NCI-H2196 treated with DMSO at 0.1 percent for 48 hours (cell line): Measurements from ENCODE around the gene UBE2R2.
"Not testable (repeated sequence)": the region's sequence is repeated elsewhere in the genome, so short reads cannot be mapped to it uniquely, and the experiment has no call there.

Experiments used
- DNase-seq: peaks from one replicate; lab custom pipeline; 2025; ENCODE audit not compliant: unreplicated experiment; lab: John Stamatoyannopoulos, UW

Gene UBE2R2

DNA sequence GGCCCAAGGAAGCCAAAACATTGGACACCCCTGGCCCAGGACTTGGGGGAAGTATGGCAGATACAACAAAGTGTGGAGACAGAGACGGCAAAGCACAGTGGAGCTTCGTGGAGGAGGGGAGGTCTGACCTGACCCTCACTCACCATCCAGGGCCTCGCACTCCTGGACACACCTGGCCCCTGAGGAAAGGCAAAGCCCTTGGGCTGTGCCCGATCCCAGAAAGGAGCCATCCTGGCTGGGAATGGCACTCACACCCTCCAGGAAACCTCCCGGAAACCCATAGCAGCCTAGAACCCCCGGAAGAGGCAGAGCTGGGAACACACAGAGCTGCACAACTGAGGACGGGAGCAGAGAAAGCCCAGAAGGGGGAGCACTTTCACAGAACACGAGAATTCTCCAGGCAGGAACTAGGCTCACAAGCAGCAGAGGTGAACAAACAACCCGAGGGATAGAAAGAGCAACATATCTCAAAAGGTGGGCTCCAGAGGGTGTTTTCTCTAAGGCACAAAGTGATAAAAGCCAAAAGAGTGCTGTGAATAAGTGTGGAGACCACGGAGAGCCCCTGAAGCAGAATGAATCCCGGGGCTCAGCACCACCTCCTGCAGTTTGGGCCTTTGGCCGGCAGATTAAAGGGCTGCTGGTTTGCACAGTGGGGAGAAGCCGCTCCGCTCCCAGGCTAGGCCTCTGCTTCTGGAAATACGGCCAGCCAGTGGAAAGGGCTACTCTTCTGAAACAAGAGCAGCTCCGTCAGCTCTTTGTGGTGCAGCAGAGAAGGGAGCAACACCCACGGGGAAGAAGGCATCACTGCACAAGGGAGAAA, 108.2 kb downstream of the UBE2R2 start:
- no peak for DNase-seq

DNA sequence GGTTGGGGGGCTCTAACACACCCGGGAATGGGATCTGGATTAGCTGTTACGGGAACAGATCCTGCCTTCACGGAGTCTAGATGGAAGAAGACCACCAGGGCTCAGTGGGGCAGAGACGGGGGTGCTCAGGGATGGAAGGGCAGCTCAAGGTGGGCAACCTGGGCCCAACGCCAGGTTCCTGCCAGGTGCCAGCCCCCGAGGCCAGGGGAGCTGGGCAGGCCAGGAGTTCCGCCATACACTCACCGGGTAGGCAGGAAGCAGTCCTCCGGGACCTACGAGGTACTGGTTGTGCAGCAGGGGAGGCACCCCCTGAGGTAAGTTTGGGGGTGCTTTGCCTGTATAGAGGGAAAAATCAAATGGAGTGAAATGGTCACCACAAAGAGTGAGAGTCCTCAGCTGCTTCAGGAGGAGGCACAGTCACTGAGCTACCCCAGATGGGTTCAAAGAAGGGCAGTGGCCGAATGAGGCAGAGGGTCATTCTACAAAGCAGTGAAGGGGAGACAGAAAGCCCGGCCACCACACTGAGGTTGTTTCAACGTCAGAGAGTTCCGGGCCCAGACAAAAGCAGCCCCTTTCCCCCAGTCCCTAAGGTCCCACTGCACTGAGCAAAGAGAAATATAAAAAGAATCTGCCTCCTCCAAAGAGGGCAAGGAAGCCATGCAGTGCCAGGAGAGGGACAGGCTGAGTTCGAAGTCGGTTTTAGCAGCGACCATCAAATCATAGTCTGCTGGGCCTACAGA, 110.0 kb downstream of the UBE2R2 start:
- no peak for DNase-seq

DNA sequence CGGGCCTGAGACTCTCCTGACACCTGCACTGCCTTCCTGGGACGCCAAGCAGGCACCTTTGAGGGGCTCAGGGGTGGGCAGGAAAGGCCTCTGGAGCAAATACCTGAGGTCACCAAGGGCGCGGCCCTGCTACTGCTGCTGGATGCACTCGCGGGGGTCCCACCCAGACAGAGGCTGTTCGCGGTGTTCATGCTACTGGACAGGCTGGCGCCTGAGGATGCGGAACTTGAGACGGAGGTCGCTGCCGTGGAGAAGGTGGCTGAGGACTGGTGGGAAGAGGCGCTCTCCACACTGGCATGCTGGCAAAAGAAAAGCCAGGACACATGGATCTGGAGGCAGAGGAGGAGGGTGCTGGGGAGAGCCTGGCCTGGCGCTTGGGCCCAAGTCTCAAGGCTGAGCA, 110.7 kb downstream of the UBE2R2 start:
- DNase-seq = no peak

DNA sequence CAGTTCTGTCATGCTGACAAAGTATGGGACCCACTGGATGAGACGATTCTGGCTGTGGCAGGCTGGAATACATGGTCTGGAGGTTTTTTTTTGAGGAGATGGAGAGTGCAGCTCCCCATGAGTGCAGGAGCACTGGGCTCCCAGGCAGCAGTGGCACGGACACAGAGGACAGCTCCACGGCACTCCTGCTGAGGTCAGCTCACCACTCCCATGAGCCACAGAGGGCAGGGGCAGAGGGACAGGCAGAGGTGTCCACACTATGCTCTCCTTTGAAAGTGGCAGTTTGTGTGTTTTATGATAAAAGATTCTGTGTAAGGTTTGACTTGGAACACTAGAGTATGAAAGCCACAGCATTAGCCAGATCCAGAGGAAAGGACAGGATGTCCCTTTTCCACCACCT, 114.4 kb downstream of the UBE2R2 start:
- no peak for DNase-seq

DNA sequence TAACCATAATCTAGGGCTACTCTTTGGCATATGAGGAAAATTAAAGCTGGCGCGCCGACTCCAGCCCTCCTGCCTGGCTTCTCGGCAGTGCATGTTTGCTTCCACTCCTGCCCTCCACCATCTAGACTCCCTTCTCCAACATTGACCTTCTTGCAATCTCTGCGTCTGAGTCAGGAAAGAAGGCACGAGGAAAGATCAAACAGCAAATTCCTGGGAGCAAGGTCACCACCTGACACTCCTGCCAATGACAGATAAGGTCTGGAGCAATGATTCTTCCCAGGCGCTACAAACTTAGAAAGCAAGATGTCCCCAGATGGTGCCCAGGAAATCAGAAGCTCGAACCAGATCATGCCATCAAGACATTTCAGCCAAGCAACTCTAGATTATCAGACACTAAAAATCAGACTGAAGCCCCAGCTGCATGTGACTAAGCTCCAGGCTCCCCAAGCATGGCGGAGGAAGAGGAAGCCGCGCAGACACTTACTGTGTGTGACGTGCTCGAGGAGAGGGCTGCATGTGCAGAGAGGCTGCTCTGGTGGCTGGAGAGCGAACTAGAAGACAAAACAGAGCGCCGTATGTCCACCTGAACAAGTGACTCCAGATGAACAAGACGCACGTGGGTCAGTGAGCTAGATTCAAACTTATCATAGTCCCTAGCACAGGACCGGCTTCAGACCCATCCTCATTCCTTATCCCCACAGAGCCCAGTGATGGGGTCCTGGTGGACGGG, 115.3 kb downstream of the UBE2R2 start:
- no peak for DNase-seq

DNA sequence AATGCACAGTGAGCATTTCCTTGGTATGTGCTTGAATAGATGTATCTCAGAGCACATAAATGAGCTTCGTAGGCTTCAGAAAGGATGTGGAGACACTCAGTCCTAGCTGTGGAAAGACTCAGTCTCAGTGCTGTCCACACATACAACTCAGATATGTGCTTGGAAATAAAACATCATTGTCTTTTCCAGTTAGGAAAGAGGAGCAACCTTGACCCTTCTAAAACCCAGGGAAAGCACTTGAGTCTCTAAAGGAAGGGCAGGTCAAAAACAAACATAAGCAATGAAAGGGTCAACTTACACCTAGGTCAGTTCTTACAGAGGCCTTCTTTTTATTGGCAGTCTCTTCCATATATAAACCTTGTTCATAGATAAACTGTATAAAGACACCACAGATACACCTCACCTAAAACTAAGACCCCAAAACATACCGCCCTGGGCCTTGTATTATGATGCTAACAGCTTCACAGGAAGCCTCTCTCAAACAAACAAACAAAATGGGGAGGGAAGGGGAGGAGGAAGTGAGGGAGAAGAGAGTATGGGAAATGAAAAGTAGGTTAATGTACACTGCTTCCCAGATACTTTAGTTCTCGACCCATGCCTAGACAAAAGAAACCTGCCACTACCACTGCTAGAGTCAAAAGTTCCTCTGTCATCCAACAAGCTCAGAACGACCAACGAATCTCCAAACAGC, 117.4 kb downstream of the UBE2R2 start:
- DNase-seq = no peak

DNA sequence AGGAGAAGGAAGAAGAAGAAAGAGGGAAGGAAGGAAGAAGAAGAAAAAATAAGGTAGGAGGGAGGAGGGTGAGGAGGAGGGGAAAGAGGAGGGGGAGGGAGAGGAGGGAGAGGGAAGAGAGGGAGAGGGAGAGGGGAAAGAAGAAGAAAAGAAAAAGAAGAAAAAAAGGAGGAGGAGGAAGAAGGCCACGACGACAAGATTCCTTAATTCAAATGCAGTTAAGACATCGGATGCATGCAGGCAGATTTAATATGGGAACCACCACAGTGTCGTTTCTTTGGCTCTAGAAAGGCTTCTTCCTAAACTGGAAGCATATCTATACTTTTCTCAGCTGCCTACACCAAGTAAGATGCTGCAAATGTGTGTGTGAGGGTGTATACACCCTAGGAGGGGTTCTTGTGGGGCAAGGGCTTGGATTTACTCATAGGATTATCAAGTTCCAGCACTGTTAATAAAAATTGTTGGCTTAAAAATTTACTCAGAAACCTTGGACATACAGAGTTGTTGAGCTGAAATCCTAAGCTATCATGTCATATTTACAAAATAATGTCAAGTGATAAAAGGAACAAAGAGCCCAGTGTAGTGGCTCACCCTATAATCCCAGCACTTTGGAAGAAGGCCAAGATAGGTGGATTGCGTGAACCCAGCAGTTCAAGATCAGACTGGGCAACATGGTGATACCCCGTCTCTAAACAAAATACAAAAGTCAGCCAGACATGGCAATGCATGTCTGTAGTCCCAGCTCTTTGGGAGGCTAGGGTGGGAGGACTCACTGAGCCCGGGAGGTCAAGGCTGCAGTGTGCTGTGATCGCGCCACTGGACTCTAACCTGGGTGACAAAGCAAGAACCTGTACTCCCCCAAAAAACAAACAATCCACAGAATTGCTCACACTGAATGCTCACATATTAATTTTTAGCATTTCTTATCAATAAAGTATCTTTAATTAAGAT, 123.2 kb downstream of the UBE2R2 start:
- peak; percentile 28 for DNase-seq

DNA sequence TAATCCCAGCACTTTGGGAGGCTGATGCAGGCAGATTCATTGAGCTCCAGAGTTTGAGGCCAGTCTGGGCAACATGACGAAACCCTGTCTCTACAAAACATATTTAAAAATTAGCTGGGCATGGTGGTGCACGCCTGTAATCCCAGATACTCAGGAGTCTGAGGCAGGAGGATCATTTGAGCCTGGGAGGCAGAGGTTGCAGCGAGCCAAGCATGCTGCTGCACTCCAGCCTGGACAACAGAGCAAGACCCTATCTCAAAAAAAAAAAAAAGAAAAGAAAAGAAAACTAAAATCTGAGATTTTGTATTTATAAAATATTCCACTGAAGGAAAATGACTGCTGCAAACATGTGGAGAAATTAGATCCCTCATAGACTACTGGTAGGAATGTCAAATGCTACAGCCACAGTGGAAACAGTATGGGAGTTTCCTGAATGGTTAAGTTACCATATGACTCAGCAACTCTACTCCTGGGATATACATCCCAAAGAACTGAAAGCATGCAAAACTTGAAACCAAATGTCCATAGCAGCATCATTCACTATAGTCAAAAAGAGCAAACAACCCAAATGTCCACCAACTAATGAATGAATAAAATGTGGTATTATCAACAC, 125.6 kb downstream of the UBE2R2 start:
- no peak for DNase-seq

DNA sequence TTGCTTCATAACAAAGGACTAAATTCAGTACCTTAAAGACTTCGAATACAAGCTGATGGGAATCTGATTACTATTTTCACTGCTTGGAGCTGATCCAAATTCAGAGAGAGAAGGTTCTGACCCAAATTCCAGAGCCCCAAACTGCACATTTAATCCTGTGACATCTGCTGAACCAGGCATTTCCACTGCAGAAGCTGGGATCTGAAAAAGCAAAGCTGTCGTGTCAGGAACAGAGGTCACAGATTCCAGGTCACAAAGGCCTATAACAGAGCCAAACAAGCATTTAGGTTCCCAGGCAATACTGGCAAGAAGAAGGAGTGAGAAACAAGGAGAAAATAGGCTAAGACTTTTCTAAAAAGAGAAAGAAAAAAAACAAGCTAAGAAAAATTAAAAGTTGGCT, 126.4 kb downstream of the UBE2R2 start:
- DNase-seq = no peak

DNA sequence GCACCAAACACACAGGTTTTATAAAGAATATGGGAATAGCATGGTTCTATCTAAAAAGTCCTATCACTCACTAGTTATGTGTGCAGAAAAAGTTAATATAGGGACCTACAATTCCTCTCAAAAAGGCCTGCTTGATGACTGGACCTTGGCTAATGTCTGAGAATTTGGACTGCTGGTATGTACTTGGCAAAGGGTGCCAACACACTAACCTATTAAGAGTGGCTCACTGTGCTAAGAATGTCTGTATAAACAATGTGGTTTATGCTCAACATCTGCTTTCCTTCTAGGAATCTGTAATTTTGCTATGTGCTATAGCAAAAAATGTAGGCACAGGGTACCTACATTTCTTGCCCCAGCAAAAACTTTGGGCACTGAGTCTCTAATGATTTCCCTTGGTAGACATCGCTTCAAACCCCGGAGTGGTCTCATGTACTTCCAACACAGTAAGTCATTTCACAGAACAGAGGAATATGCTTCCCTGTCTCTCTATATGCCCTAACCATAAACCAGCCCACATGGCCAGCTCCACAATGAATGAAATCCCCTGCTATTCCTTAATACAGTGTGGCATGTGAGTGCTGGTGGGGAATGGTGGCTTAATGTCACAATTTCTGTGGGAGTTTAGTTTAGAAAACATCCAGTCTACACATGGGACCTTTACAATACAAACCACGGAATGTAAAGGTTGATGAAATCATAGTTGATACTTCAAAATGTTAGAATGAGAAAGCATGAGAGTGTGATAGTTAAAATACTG, 130.0 kb downstream of the UBE2R2 start:
- no peak for DNase-seq

DNA sequence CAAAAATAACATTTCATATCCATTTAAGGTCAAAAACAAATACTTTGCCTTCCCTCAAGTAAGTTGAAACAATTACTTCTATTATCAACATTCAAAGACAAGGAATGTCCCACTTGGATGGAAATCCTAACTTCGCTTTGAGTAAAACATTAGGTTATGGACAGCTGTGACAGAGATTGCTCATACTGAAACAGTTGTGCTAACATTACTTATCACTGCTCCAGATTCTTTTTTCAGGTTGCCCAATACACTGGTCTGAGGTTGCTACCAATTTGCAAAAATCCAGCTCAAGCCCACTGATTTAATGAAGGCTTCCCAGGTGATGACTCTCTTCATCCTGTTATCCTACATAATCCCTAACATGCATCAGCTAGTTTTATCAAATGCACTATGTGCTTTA, 133.4 kb downstream of the UBE2R2 start:
- DNase-seq = no peak

DNA sequence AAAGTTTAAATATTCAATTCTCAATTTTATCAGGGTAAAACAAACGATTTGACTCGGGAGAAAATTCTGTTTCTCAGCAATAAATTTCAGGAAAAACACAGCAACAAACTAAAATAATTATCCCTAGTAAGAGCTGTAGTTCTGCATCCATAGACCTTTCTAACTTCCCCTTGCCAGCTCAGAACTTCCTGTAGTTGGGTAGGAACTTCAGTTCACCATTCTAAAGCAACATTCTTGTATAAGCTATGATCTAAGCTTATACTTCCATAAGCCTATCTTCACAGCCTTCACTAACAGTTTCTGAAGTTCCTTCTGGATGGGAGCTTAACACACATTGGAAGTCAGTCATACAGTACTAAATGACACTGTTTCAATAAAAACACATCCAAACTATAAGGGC, 135.1 kb downstream of the UBE2R2 start:
- no peak for DNase-seq

DNA sequence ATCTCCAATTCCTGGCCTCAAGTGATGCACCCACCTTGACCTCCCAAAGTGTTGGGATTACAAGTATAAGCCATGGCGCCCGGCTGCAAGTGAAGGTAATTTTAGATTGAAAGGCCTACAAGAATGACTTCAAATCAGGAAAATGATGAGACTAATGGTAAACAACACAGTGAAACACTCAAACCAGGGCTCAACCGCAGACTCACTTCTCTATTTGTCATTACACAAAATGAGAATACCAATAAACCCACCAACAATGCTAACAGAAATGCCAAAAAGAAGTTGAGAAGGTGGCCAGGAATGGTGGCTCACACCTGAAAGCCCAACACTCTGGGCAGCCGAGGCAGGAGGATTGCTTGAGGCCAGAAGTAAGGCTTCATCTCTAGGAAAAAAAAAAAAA, 139.6 kb downstream of the UBE2R2 start:
- DNase-seq = no peak

DNA sequence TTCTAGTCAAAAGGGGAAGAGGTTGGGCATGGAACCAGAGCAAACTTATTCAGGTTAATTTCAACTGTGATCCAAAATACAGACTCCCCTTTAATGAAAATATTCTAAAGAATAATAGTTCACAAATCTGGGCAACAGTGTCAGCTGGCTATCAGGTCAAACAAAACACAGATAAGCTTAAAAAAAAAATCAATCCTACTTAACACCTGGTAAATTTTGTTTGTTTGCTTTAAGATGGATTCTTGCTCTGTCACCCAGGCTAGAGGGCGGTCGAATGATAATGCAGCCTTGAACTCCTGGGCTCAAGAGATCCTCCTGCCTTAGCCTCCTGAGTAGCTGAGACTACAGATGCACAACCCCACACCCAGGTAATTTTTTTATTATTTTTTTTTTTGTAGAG, 142.8 kb downstream of the UBE2R2 start:
- no peak for DNase-seq

DNA sequence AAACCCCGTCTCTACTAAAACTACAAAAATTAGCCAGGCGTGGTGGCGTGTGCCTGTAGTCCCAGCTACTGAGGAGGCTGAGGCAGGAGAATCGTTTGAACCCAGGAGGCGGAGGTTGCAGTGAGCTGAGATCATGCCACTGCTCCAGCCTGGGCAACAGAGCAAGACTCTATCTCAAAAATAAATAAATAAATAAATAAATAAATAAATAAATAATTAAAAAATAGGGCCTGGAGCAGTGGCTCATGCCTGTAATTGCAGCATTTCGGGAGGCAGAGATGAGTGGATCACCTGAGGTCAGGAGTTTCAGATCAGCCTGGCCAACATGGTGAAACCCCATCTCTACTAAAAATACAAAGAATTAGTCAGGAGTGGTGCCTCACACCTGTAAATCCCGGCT, 145.5 kb downstream of the UBE2R2 start:
- not testable (repeated sequence) for DNase-seq

DNA sequence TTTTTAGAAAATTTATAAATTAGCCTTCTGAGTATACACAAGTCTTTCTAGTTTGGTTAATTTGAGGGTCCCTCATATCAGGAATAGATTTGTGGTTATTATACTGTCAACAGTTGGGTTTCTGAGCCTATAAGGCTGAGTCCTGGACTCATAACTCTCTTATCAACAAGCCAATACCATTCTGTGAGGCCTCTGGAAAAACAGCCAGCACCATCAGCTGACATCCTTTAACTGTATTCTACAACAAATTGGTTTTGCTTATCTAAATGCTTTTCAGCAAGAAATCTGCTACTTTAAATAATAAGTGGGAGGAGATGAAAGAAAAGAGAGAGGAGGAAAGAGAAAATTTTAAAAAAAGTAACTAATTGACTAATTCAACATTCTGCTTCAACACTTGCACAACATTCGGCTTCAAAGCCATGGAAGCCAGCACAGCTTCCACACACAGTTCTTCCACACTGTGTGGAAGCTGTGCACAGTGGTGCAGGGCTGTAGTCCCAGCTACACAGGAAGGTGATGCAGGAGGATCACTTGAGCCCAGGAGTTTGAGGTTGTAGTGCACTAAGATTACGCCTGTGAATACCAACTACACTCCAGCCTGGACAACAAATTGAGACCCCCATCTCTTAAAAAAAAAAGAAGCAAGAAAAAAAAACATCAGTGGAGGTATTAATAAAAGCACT, 147.3 kb downstream of the UBE2R2 start:
- DNase-seq = no peak
